PFSK-1 (cell line): ENCODE measurements around the gene AHCYL1.

Experiments used
- FOXP2 ChIP-seq: optimal IDR thresholded peaks from 2 replicates; pipeline ENCODE3; 2011; ENCODE audit warnings: borderline replicate concordance, control low read depth, inconsistent platforms; ENCODE audit not compliant: insufficient read depth; ENCODE audit errors: extremely low read length, extremely low read depth
- POLR2AphosphoS5 ChIP-seq: IDR thresholded peaks from 2 replicates; pipeline ENCODE4 v1.6.1; 2012; ENCODE audit warnings: low read depth, mild to moderate bottlenecking, control low read depth, low read length, moderate library complexity
- REST ChIP-seq, 2 experiments: IDR thresholded peaks; 2 replicates each; pipeline versions ENCODE4 v1.6.1 to v1.8.0; 2011 to 2012; ENCODE audit warnings: low read depth in 2 of 2, low read length in 2 of 2, control low read depth in 1 of 2, inconsistent platforms in 1 of 2, mild to moderate bottlenecking in 1 of 2, moderate library complexity in 1 of 2; ENCODE audit not compliant: insufficient read depth in 1 of 2
- SIN3A ChIP-seq: IDR thresholded peaks from 2 replicates; pipeline ENCODE4 v1.6.1; 2012; ENCODE audit warnings: mild to moderate bottlenecking, low read length, moderate library complexity, borderline replicate concordance; ENCODE audit not compliant: insufficient read depth
- TAF1 ChIP-seq: IDR thresholded peaks from 2 replicates; pipeline ENCODE4 v1.6.1; 2012; ENCODE audit warnings: low read length, control low read depth, borderline replicate concordance; ENCODE audit not compliant: insufficient read depth

The AHCYL1 gene

GRCh38 chr1:109988349-109988914 lies 3.9 kb downstream of the AHCYL1 start:
- TF ChIP-seq FOXP2 = no peak
- no peak for TF ChIP-seq POLR2AphosphoS5
- TF ChIP-seq SIN3A = no peak
- no peak for TF ChIP-seq REST (IDR thresholded peaks at IDR 0.05; ENCODE audit: insufficient read depth in 1 of 2, low read depth in 2 of 2, low read length in 2 of 2)
- TF ChIP-seq TAF1 = no peak

GRCh38 chr1:109989506-109990301 lies 5.1 kb downstream of the AHCYL1 start:
- TF ChIP-seq SIN3A (no peak), TAF1 (no peak), POLR2AphosphoS5 (no peak), FOXP2 (no peak), REST (IDR thresholded peaks at IDR 0.05; ENCODE audit: insufficient read depth in 1 of 2, low read depth in 2 of 2, low read length in 2 of 2) (no peak)

GRCh38 chr1:109990302-109990653 lies 5.7 kb downstream of the AHCYL1 start:
- TF ChIP-seq POLR2AphosphoS5 (no peak), FOXP2 (no peak), SIN3A (no peak), TAF1 (no peak), REST (IDR thresholded peaks at IDR 0.05; ENCODE audit: insufficient read depth in 1 of 2, low read depth in 2 of 2, low read length in 2 of 2) (no peak)

- TF ChIP-seq SIN3A = no peak
- TF ChIP-seq TAF1 = no peak
- no peak for TF ChIP-seq POLR2AphosphoS5
- no peak for TF ChIP-seq REST (IDR thresholded peaks at IDR 0.05; ENCODE audit: insufficient read depth in 1 of 2, low read depth in 2 of 2, low read length in 2 of 2)
- TF ChIP-seq FOXP2 = no peak
Measured at GRCh38 chr1:109991400-109991925, 6.9 kb downstream of the AHCYL1 start.

GRCh38 chr1:109993885-109994284 lies 9.3 kb downstream of the AHCYL1 start:
- TF ChIP-seq POLR2AphosphoS5 (no peak), REST (IDR thresholded peaks at IDR 0.05; ENCODE audit: insufficient read depth in 1 of 2, low read depth in 2 of 2, low read length in 2 of 2) (no peak), FOXP2 (no peak), SIN3A (no peak), TAF1 (no peak)
